NCI-H1694 (cell line): ENCODE results near the gene NAA38.

Experiments
- DNase-seq: peaks from one replicate; lab custom pipeline; 2025; lab: John Stamatoyannopoulos, UW

NAA38 gene

DNA sequence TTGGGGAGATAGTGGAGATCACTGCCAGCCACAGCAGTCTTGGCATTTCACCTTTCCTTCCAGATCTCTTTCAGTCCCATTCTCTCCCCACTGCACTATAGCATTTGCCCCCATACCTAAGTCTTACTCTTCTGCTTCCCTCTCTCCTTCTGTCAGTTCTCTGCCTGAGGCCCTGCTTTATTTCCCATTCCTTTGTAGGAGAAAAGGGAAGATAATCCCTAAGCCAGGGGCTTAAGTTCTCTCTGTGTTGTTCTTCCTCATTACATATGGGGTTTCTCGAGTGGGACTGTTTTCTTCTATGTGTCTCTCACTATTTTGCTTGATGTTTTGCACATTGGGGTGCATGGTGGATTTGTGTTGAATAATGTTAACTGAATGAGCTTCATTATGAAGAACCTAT, 16.9 kb downstream of the NAA38 start:
- no peak for DNase-seq

DNA sequence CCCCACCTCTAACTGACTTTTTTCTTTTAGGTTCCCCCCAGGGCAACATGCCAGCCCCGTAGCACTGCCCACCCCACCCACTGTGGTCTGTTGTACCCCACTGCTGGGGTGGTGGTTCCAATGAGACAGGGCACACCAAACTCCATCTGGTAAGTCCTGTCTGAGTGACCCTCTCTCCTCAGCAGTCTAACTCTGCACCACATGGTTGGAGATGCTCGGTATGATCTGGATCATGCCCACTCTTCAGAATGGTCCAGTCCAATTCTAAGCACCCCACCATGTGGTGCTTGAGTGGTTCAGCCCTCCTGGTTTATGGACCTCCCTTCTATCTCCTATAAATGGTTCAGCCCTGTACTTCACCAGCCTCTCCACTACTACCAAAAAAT, 17.5 kb downstream of the NAA38 start:
- DNase-seq: no peak

DNA sequence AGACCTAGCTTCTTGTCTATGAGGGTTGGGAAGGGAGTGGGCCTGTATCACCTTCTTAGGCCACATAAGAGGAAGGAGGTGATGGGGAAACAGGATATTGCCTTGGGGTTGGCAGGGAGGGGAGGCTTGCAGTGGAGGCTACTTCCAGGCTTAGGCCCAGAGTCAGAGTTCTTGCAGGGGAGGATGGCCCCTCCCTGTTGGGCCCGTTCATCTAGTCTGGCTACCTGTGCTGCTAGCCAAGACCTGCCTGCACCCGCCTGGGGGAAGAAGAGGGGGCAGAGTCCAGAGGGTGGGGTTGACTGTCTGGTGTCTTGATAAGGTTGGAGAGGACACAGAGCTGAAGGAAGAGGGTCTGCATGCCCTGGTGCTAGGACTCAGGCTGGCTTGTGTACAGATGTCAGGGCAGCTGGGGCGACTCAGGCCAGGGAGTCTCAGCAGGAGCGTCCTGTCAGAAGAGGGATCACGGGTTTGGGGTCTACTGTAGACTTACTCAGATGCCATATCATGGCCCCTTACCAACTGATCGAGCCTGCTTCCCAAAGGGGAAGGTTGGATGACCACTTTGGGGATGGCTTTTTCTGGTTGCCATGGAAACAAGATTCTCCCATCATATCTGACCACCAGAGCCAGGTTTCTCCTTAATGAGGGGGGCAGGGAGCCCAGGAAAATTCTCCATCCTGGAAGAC, 18.0 kb downstream of the NAA38 start:
- DNase-seq: no peak

DNA sequence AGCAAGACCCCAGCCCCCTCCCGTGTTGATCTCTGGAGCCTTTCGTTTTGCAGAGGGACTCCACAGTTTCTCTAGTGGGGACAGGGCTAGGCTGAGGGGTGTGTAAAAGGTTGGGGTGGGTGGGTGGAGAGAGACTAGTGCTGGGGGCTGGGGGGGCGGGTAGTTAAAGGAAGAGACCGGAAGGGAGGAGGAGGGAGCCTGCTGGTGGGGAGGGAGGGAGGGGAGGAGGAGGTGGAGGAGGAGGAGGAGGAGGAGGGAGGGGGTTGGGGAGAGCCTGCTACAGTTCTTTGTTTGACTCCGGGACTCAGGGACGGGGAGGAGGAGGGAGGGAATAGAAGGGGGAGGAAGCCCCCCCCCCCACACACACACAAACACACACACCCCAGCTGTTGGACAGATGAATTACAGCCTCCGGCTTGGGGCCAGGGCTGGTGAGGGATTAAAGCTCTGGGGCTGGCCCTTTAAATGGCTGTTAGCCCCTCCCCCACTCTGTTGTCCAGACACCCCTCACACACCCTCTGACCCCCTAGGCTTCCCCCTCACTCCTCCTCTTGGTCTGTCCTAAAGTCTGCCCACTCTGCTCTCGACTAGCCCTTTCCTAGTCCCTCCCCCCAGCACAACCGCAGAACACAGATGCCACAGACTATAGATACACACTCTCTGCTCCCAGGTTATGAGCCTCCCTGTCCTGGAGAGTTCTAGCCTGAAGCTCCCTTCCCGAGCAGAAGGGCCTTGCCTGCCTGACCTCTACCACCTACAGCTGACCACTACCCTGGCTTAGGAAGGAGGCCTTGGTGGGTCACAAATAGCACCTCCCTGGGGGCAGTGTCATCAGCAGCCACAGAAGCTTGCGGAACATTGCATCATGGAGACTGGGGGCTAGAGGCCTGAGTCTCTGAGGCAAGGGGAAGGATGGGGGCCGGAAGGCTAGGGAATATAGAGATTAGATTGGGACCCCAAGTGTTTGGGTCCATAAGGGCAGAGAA, 19.0 kb downstream of the NAA38 start:
- DNase-seq: peak; percentile 32

DNA sequence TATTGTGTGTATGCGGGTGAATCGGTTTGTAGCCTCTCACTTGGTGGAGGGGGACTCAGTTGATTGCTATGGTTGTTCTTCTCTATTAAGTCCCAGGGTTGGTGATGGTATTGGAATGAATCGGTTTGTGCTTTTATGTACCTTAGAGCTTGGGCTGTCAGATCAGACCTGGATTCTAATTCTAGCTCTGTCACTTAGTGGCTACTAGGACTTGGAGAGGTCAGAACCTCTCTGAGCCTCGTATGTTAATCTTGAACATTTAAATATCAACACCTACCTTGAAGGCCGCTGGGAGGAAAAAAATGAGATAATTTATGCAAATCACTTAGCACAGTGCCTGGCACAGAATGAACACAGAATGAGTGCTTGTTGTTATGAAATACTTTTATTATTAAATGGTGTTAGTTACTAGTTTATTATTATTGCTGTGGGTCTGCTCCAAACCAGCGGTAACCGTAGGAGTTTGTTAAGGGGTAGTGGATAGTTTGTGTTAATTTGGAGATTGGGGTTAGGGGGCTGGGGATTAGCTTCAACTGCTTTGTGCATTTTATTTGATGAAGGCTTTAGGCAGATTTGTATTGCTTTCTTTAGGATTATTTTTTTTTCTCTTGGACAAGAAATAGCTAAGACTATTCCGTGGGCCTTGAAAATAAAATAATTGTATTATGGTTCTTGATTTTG, 19.8 kb downstream of the NAA38 start:
- peak; percentile 30 for DNase-seq

DNA sequence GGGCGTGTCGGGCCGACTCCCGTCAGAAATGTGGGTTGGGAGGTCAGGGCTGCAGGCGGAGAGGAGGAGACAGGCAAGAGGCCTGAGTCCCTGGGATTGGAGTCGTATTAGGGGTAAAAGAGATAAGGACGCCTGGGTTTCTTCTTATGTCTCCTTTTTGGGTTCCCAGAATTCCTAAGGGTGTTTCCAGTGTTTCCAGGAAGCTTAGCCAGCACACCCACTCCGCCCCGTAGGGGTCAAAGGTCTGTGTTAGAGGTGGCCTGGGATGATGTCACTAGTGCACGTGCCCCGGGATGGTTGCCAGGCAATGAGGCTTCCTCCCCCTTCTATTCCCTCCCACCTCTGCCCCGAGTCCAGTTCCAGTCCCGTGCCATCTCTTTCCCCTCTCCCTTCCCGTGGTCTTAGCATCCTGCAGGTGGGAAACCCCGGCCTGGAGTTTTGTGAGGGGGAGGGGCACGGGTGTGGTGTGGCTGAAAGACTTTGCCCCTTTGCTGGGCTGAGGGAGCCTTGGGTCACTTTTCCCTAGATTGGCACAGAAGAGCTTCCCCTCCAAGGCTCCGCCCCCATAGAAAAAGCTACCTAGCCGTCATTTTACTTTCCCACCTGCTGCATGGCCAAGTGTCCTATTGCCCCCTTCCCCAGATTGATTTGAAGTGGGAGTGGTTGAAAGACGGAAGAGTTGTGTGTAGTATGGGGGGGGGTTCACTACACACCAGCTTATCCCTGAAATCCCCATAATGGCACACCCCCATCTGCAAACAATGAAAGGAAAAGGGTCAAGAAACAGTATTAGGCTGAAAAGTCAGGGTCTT, 20.6 kb downstream of the NAA38 start:
- peak; percentile 97 for DNase-seq

DNA sequence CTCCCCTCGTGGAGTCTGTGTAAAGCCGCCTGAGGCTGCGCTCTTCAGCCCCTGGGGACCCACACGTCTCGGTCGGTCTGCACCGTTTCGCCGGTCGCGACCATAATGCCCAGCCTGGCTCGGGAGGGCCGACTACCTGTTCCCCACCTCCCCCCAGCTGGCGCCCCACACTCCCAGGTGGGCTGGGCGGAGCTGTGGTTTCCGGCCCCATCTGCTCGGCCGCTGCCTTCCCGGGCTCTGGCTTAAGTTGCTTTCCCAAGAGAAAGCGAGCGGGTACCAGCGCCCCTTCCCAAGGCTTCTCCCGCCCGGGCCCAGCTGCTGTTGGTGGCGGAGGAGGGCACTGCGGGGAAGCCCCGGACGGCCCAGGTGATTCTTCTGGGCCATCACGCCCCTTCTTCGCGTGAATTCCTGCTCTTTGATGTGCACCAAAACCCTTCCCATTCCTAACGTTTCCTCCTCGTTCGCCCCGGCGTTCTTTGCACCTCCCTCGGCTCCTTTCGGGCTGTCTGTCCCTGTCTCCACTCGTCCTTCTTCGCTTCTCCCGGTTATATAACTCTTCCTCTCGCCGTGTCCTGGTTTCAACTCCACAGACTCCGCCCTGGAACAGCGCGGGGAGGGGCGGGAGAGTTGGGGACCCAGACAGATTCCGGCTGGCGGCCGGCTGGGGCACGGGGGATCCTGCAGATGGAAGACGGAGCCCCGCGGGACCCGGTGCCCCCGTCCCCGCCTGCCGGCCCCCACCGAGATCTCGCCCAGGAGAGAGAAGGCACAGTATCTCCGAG, 21.4 kb downstream of the NAA38 start:
- DNase-seq: peak; percentile 90

DNA sequence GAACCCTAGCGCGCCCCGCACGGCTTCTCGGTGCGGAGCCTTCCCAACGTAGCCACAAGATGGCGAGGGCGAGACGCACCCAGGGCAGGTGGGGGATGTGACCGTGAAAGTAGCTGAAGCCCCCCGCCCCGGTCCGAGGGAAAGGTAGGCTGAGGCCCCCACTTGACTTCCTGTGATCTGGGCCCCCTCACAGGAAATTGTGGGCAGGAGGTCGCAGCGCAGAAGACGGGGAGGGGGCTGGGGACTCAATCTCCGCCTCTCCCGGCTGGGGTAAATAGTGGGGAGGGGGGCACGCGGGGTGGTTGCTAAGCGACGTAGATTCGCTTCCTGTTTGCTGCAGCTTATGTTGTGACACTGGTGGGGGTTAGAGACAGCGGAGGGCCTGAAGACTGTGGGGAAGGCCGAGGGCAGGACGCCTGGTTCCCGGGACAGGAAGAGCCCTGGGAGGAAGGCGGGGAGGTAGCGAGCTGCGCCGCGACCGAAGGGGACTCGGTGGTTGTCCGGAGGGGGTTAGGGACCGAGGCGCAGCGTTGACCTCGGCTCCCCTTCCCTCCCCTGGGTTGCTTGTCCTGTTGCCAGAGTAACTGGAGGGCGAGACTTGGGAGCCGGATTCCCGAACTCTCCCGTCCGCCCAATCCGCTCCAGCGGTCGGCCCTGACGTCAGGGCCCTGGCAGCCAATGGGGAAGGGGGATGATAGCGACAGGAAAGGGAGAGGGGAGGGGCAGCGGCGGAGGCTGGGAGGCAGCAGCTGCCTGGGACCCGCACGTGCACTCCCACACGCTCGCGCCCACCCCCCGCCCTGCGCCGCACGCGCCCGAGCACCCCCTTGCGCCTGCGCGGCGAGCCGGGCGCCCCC, 22.2 kb downstream of the NAA38 start:
- DNase-seq: peak; percentile 97

DNA sequence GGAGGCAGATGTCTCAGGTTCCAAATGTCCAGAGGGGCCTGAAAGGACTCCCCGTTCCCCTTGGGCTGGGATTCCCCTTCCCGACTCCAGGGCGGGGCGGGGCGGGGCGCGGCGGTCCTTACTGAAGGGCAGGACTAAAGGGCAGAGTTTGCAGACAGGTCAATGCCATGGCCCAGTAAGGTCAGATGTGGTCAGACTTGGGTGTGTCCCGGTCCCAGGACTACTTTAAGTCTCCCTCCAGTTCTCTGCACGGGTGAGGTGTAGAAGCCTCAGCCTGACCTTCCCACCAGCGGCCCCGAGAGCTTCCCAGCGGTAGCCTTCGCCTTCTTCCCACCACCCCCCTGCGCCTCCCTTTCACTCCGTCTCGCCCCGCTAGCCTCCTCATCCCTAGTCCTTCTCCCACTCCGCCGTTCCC, 22.8 kb downstream of the NAA38 start:
- no peak for DNase-seq

DNA sequence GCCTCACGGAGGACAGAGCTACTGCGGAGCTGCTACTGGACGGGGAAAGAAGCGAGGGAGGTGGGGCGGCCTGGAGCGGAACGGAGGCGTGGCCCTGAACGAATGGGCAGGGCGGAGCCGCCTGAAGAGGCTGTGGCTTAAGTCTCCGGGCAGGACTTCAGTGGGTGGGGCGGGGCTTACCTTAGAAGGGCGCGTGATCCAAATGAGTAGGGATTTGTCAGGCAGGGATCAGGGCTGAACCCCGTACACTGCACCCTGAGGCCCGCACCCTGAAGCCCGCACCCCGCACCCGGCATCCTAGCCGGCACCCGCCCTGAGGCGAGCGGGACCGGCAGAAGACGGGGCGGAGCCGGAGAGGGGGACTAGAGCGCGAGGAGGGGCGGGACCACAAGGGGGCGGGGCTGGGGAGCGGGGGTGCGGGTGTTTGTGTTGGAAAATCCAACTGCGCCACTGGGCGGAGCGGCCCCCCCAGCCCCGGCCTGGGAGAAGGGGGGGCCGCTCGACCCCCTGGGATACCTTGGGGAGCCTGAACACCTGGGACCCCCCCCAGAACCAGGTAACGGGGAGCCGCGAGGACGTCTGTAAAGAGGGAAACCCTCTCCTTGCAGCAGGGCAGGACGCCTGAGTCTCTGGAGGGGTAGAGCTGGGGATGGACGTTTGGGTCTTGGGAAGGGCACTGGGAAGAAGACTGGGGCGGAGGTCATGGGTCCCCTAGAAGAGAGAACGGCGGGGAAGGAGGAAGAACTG, 23.4 kb downstream of the NAA38 start, which contains the start of gene KDM6B:
Gene KDM6B (plus strand): TSS at position 423 of the 747 bp plus-strand sequence. CDS start 11,338 bp downstream, outside the sequence.
- peak; percentile 87 for DNase-seq

DNA sequence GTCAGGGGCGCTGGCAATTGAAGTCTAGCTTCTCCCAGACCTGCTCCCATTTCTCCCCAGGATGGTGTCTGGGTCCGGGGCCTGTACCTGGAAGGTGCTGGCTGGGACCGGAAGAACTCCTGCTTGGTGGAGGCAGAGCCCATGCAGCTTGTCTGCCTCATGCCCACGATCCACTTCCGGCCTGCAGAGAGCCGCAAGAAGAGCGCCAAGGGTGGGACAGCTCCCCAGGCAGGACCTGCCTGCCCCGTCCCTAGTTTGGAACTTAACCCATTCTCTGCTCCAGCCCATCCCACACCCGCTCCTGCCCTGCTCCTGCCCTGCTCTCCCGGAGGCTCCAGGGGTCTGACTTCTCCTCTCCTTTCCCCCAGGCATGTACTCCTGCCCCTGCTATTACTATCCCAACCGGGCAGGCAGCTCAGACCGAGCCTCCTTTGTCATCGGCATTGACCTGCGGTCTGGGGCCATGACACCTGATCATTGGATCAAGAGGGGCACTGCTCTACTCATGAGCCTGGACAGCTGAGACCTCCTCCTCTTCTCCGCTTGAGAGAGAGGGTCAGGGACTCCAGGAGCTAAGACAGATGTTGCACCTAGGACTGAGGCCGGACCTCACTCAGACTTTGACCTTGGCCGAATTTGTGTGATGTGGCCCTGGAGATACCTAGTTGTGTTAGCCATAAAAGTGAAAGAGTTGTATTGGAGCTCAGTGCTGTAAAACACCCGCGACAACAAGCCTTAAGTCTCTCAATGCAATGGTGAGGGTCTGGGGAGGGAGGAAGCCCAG, 24.2 kb downstream of the NAA38 start:
- DNase-seq: no peak

DNA sequence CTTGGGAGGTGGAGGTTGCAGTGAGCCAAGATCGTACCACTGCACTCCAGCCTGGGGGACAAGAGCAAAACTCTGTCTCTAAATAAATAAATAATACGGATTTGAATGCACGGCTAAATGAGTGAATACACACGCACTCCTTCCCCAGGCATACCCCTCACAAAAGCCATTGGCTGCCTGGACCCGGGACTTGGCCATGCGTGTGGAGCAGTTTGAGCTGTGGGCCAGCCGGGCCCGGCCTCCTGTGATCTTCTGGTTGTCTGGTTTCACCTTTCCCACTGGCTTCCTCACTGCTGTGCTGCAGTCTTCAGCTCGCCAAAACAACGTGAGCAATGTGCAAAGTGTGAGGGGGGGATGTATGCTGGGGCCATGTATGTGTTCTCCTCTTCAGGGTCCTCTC, 24.9 kb downstream of the NAA38 start:
- DNase-seq: no peak

DNA sequence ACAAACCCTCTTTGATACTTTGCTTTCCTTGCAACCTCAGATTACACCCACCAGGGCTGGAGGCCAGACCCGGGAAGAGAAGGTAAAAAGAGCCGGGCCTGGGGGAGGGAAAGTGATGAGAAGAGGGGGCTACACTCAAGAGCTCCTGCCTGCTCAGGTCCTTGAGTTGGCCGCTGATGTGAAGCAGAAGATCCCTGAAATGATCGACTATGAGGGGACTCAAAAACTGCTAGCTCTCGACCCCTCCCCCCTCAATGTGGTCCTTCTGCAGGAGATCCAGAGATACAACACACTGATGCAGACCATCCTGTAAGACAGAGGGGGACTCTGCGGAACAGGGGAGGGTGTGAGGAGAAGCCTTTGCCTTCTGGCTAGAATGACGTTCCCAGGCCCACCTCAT, 26.1 kb downstream of the NAA38 start:
- no peak for DNase-seq

DNA sequence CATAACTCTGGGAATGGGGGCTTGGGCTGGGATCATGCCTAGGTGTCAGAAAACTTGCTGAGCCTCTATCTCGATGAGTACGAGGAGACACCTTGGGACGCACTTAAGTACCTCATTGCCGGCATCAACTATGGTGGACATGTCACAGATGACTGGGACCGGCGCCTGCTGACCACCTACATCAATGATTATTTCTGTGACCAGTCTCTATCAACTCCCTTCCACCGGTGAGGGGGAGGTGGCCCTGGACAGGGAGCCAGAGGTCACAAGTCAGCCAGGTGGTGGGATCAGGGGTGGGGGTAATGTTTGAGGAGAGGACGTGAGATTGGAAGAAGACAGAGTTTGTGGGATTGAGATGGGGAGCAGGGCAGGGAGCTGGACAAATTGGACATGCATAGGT, 26.7 kb downstream of the NAA38 start:
- no peak for DNase-seq

DNA sequence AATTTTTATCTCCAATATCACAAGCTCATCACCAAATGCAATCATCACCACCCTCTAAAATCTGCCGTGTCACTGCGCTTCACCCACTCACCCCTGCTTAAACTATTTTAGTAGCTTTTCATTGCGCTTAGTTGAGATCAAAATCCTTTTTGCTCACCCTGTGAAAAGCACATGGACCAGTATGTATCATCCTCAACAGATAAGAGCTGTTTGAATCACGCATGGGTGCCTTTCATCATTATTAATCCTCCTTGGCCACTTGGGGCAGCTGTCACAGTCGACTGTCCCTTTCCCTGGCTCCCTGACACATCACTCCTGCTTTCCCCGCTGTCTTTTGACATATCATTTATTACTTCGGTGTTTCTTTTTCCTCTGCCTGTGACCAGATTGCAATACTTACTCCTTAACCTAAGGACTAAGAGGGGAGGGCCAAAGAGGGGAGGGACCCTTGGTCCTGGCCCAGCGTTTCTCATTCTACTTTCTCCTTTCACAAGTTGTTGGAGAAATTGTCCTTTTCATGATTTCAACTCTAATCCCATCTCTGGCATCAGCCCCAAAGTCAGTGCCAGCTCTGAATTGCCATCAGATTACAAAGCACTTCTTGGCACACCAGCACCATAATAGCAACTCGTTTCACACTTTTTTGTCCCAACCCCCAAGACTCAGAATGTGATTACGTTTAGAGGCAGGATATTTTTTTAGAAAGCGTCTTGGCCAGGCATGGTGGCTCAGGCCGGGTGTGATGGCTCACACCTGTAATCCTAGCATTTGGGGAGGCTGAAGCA, 32.0 kb downstream of the NAA38 start:
- DNase-seq: no peak

DNA sequence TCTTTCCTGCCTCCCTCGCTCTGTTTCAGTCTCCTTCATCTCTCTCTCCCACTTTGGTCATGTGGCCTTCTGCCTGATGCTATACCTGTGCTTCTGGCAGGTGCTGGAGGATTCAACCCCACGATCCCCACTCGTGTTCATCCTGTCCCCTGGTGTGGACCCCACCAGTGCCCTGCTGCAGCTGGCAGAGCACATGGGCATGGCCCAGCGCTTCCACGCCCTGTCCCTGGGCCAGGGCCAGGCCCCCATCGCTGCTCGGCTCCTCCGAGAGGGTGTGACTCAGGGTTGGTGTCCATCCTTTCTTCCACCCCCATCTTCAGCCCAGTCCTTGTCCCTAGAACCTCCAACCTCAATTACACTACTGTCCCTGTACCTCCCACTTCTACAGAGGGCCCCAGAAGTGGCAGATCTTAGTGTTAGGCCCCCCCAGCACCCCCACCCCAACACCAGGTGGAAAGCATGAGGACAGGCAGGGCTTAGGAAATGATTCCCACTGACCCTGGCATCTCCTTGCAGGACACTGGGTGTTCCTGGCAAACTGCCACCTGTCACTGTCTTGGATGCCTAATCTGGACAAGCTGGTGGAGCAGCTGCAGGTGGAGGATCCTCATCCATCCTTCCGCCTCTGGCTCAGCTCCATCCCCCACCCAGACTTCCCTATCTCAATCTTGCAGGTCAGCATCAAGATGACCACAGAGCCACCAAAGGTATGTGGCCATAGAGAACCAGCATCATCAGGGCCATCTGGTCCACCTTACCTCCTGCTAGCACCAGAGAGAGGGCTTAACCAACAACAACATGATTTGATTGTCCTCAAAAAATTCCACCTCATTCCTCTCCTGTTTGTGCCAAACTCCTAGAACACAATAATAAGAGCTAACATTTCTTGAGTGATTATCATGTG, 33.1 kb downstream of the NAA38 start:
- DNase-seq: no peak
